SIG-M5 treated with dmso at 0.1 percent for 504 hours (cell line): Measurements from ENCODE around the gene CDC14C.

Source experiments
- DNase-seq: peaks from one replicate; lab custom pipeline; 2025; ENCODE audit not compliant: unreplicated experiment; lab: John Stamatoyannopoulos, UW

Gene CDC14C

GRCh38 chr7:48971173-48971572 is 46.8 kb downstream of the CDC14C start:
- no peak for DNase-seq

GRCh38 chr7:48976253-48976652 is 51.9 kb downstream of the CDC14C start:
- DNase-seq, result no peak

GRCh38 chr7:48976850-48977249 is 52.5 kb downstream of the CDC14C start:
- no peak for DNase-seq
